ENCODE data around the gene SH3RF1.

The SH3RF1 gene

DNA sequence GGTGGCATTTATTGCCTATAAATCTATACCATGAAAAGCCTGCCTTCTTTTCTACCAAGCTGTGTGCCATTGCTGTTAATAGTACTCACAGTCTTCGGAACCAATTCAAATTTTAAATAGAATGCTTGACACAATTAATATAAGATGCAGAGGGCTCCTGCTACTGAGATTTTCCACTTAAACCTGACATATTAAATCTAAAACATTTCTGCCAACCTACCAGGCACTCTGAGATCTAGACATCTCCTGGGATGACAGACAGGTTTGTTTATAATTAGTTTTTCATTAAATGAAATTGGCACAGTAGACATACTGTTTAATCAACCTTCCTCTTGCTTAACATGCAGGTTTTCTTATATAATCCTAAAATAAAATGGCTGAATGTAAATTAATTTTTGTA, 143.4 kb downstream of the SH3RF1 start:
- no peak for DNase-seq

DNA sequence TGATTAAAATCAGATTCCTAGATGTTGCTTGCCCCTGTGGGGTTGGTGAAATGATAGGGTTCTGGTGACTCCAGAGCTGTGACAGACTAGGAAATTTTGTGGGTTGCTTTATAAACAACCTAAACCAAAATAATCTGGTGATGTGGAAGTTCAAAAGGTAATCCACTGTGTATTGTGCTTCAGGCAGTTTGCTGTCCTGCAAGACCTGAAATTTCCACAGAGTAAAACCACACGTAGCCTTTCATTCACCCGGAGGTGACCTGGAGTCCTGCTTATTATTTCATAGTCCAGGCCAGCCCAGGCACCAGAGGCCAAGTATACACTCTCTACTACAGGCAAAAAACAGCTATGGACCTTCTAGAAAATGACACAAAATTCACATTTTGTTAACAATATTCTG, 146.1 kb downstream of the SH3RF1 start:
- DNase-seq: no peak

GRCh38 chr4:169122422-169122821, 148.3 kb downstream of the SH3RF1 start:
- no peak for DNase-seq

GRCh38 chr4:169121861-169122382, 148.8 kb downstream of the SH3RF1 start:
- DNase-seq: no peak

- DNase-seq: no peak
Measured at GRCh38 chr4:169120624-169121023, 150.1 kb downstream of the SH3RF1 start.

GRCh38 chr4:169119536-169119935, 151.2 kb downstream of the SH3RF1 start:
- no peak for DNase-seq

DNA sequence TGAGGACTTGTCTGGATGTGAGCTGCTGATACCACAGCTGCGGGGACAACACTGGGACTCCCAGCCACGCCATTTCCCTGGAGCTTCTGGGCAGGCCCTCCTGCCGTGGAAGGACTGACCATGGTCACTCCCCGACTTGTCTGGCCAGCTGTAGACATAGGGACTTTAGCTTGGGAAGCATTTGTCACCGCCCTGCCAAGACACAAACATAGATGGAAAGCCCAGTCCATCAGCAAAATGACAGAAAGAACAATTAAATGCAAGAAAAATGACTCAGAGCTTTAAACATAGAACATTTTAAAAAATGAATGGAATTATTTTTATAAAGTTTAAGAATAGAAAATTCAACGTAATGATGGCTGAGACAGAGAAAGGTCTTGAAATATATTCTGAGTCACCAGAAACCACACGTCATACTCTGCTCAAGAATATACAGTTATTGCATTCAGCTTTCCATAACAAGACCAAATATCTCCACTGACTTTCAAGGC, 153.1 kb downstream of the SH3RF1 start:
- DNase-seq: no peak

DNA sequence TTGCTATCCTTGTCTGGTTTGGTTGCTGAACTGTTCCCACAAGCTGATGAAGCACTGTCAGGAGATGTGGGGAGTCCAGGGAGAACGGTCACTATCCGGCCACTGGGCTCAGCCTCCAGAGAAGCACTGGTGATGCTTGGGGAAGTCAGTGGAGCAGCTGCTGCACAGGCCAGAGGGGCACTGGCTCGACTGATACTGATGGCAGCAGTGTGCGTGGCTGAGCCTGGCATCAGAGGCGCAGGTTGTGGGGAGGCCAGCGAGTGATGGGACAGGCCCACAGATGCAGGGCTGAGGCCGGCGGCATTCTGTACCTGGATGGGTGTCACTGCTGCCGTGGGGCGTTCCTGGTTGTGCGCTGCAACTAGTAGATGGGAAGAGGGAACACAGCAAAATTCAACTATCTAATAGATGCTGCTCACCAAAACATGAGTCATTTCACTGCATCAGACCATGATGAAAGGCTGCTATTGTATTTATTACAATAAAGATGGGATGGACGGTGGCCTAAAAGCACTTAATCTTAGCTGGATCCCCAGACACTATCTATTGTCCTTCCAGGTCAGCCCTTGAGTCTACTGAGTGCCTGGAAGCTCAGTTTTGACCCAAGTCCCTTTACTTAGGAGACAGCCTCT, 154.4 kb downstream of the SH3RF1 start:
- no peak for DNase-seq

DNA sequence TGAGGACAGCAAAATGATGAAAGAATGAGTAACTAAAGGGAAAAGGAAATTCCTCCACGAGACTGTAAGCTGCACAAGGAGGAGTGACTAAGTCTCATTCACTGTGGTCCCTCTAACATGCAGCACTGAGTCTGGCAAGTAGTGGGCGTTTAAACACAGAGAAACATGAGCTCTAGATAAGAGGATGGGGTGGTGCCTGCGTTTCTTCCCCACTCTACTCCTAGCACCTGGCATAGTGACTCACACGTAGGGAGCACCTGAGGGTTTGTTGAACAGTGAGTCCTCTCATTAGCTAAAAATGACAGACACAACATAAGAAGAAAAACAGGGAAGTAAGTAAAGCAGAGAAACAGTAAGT, 154.9 kb downstream of the SH3RF1 start:
- no peak for DNase-seq

GRCh38 chr4:169115144-169115896, 155.4 kb downstream of the SH3RF1 start:
- DNase-seq: no peak

- no peak for DNase-seq
Measured at GRCh38 chr4:169114341-169114974, 156.3 kb downstream of the SH3RF1 start.

DNA sequence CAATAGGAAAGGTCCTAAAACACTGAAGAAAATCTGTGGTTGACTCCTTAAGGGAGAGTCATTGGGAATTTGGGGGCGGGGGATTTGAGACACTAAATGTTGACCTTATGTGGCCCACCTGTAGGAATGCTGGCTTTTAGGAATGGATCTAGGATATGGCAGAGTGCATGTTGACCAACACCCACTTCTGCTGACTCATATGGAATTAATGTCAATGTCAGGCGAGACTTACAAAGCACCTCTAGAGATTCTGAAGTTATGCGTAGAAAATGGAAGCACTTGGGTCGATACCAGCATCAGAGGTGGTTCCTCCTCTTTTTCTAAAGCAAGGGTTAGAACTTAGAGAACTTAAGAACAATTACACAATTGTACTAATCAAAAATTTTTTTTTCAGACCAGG, 160.1 kb downstream of the SH3RF1 start:
- no peak for DNase-seq

GRCh38 chr4:169109035-169109675, 161.6 kb downstream of the SH3RF1 start:
- no peak for DNase-seq

DNA sequence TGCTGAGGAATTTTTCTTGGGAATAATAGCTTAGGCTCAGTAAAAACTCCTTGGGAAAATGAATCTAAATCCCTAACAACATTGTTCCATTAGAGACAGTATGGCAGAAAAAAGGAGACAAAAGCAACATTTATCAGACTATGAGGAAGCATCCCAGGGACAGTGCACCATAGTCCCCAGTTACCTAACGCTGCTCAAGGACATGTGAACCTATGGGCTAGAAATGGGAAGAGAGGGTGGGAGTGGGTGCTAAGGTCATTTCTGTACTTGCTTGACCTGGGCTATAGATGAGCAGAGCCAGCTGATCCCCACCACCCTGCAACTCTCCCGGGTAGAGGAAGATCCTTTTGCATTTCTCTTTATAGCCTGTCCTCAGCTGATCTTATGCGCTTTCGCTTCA, 162.5 kb downstream of the SH3RF1 start:
- DNase-seq: no peak

DNA sequence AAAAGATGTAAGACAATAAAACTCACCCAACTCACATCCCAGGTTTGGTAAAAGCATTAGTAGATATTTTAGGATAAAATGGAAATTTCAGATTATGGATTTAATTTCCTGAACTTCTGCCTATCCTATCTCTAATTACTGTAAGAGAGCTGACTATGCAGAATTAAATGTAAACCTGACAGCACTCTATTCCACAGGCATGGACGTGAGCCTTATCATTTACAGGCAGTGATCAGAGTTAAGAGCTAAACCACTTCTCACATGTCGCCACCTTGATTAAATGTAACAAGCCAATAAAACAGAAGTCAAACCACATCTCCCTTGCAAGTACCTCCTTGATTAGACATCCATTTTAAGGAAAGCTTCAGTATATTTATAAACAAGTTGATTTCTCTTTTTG, 163.2 kb downstream of the SH3RF1 start:
- DNase-seq: no peak

DNA sequence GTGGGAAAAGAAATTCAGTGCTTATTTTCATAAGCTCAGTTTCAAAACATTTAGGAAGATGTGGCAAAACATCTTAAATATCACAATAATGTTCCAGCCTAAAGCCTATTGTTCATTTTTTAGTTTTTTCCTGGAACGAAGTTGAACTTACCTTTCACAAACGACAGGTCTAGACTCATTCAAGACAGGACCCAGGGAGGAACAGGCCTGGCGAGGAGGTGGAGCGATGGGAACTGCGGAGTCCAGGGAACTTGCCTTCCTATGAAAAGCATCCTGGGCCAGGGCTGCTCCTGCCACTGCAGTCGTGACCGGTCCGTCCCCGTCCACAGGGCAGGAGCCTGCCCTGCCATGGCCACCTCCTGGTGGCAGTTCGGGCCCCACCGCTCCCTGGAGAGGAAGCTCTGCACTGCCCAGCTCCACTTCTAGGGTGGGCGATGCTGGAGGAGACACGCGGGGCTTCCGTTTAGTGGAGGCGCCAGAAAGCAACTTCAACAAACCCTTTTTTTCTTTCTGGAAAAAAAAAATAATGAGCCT, 164.0 kb downstream of the SH3RF1 start:
- DNase-seq: no peak

GRCh38 chr4:169105620-169106019, 165.1 kb downstream of the SH3RF1 start:
- DNase-seq: no peak

DNA sequence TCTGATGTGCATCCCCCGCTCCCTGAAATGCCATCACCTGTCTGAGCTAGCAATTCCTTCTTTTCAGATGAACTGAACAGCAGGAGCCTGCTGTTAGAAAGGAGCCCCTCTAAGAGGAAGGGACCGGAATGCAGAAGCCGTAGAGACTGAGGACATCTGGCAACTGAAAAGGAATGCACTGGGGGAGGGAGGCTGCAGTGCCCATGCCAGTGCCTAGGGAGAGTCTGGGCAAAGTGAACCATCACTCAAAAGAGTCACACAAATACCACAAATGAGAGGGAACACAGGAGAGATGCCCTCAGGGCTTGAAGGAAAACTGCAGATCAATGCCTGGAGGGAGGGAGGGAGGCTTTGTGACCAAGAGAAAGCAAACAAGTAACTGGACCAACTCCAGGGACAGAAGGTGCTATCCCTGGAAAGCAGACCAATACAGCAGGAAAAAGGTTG, 166.8 kb downstream of the SH3RF1 start:
- DNase-seq: no peak

DNA sequence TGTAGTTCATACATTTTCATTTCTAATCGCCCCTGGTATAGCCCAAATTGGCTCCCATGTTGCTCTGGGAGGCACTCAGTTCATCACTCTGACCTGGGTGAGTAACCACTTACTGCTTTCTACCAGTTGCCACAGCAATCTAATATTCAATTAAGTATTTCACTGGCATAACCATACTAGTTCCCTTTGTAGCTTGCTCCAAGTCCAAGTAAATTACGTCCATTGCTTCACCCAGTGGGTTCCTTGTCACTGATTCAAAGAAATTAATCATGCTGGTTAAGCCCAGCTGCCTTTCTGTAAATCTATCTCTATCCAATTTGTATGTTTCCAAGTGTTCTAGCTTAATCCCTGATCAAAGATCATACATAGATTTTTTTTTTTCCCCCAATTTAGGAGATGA, 168.7 kb downstream of the SH3RF1 start:
- no peak for DNase-seq

GRCh38 chr4:169100670-169101101, 170.1 kb downstream of the SH3RF1 start:
- DNase-seq: no peak

DNA sequence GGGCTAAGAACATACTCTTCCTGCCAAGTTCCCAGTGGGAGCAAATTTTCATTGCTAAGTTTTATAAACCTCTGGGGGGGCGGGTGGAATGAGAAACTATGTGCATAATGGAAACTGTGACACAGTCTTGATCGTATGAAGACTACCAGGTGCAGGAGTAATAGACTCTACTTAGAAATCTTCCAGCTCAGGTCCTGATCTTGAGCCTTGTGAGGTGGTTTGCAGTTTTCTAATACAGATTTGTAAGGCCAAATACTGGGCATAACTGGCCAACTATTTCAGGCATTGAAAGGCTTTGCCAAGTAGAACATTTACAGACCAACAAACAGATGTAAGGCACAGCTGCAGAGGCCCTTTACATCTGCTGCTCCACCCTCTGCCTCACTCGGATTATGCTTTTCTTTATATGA, 171.0 kb downstream of the SH3RF1 start:
- DNase-seq: no peak

- DNase-seq: no peak
Measured at GRCh38 chr4:169098969-169099690, 171.6 kb downstream of the SH3RF1 start.

Measured in cerebellar nuclear complex (tissue), 1 donor.